HG02885 (cell line): ENCODE measurements around the gene ABCA13.
A peak's percentile ranks its signal among the peaks of the same experiment; 100 is the strongest.

ENCODE experiments used
- ATAC-seq: cut with Tn5 transposase; IDR thresholded peaks from one replicate; pipeline ENCODE4 v1.9.1; 2021; ENCODE audit warnings: mild to moderate bottlenecking; ENCODE audit not compliant: unreplicated experiment, poor library complexity

ABCA13 gene

GRCh38 chr7:48350515-48350914 lies 179.3 kb downstream of the ABCA13 start:
- ATAC-seq, result no peak

GRCh38 chr7:48351900-48352299 lies 180.6 kb downstream of the ABCA13 start:
- ATAC-seq, result no peak

DNA sequence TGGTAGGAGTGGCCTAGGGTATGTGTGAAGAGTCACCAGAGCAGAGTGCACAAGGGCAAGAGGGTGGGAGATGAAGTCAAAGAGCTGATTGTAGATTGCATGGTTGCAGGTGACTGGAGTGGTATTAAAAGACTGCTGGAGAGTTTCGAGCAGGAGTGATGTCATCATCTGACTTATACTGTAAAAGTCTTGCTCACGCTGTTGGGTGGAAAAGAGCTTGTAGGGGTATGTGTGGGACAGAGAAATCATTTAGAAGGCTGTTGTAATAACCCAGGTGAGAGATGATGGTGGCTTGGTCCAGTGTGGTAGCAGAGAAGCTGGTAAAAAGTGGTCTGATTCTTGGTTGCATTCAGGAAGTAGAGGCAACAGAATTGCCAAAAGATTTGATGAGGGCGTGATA lies 184.1 kb downstream of the ABCA13 start:
- ATAC-seq, result no peak

GRCh38 chr7:48360574-48360973 lies 189.3 kb downstream of the ABCA13 start:
- no peak for ATAC-seq

DNA sequence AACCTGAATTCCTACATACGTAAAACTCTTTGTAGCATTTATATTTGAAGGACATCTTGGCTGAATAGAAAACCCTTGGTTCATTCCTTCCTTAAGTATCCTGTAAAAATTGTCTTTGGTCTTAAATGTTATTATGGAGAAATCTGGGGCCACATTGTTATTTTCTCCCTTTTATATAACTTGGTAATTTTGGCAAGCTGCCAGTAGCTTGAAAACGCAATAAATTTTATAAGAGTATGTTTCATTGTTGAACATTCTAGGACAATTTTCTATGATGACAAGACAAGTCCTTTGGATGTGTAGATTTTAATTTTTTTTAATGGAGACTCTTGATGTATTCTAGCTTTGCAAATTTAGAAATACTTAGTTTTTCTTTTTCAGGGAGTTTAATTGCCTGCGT lies 191.9 kb downstream of the ABCA13 start:
- no peak for ATAC-seq

- no peak for ATAC-seq
Observed at GRCh38 chr7:48365010-48365409, 193.8 kb downstream of the ABCA13 start.

GRCh38 chr7:48366096-48366495 lies 194.8 kb downstream of the ABCA13 start:
- no peak for ATAC-seq

DNA sequence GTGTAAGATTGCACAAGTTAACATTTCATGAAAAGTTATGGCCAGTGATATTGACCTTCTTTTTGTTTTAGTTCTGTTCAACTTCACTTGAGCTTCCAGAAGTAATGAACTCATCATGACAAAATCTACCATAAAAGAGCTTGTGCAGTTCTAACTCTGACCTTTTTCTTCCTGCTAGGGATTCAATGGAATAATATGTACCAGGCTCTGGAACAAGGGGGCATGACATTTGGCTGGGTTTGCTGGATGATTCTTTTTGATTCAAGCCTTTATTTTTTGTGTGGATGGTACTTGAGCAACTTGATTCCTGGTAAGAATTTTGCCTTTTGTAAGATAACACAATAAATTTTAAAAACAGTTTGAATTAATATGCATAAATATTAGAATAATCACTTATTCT lies 205.0 kb downstream of the ABCA13 start:
- no peak for ATAC-seq

DNA sequence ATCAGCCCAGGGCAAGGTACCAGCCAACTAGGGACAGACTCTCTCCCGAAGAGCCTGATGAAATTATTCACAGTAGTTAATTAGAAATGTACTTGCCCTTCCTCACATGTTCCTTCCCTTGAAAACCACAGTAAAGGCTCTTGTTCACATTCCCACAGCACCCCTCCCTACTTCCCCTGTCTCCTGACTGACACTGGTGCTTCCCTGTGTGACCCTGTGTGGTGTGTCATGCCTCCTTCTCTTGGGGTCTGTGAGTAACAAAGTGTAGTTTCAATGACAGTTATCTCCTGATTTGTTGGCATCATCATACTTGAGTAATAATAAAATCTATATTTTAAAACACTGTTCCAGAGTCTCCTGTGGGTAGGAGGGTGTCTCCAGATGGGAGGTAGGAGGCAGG lies 209.7 kb downstream of the ABCA13 start:
- no peak for ATAC-seq

- ATAC-seq, result no peak
Observed at GRCh38 chr7:48381571-48381970, 210.3 kb downstream of the ABCA13 start.

- ATAC-seq, result no peak
Observed at GRCh38 chr7:48384180-48384752, 213.0 kb downstream of the ABCA13 start.

- ATAC-seq, result no peak
Observed at GRCh38 chr7:48387932-48388331, 216.7 kb downstream of the ABCA13 start.

GRCh38 chr7:48388911-48389310 lies 217.7 kb downstream of the ABCA13 start:
- ATAC-seq, result no peak

DNA sequence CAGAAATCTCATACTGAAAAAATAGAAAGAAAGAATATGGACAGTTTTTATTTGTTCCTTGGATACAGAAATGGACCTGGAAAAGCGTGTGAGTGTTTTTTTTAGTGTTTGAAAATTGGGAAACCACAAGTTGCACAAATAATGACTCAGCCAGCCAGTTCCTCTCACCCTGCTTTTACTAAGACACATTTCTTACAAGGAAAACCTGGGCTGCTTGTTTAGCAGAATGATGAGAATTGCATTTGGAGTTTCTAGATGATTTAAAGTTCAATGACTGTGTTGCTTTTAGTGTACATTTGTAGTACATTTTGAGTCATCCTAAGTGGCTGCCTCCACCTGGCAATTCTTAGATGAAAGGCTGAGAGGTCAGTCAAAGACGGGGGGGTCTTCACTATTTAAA lies 218.7 kb downstream of the ABCA13 start:
- peak; percentile 63 for ATAC-seq

DNA sequence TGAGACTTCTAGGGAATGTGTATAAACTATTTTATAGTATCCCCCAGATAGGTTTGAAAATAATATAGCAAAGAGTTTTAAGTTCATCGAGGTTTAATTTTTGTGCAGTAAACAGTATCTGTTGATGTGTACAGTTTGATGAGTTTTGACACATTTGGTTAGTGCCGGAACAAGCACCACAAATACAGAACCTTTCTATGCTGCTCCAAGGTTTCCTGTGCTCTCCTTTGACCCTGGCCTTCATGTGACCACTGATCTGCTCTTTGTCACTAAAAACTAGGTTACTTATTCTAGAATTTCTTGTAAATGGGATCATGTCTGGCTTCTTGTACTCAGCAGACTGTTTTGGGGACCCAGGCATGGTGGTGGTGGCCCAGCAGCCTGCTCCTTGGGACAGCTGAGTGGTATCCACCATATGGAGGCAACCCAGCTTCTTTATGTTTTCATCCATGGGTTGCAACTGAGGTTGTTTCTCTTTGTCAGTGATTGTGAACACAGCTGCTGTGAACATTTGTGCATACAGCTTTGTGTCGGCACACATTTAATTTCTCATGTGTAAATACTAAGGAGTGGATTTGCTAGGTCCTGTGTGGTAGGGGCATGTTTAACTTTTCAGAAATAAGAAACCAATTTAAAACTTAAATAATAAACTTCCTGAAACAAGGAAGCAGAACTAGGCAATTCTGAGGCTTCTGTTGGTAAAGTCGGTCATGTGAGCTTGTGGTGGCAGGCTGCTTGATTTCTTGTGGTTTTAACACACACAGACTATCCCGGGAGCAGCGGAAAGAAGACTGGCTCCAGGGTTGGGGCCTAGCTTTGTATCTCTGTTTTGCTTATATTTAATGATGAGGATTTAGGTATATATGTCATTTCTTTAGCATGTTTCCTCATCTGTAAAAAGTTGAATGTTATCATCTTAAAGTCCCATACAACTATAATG lies 219.4 kb downstream of the ABCA13 start:
- ATAC-seq, result no peak

DNA sequence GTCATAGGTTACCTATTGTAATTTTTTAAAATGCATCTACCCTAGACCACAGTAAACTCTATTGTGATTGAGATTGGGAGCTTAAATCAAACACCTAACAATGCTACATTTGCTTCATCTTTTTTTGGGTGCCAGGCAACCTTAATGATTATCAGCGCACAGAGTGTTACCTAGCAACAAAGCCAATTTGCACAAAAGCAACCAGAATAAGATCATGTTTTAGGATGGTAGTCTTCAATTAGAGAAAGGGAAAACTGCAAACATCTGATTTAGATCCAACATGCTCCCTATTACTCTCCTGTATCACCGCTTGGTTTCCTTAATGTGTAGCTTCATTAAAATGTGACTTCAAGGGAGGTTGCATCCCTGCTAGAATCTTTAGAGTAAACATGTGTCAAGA lies 226.9 kb downstream of the ABCA13 start:
- no peak for ATAC-seq

- no peak for ATAC-seq
Observed at GRCh38 chr7:48402721-48403120, 231.5 kb downstream of the ABCA13 start.

GRCh38 chr7:48408731-48409130 lies 237.5 kb downstream of the ABCA13 start:
- ATAC-seq, result no peak

- ATAC-seq, result peak; percentile 57
Observed at GRCh38 chr7:48411619-48412018, 240.4 kb downstream of the ABCA13 start.

DNA sequence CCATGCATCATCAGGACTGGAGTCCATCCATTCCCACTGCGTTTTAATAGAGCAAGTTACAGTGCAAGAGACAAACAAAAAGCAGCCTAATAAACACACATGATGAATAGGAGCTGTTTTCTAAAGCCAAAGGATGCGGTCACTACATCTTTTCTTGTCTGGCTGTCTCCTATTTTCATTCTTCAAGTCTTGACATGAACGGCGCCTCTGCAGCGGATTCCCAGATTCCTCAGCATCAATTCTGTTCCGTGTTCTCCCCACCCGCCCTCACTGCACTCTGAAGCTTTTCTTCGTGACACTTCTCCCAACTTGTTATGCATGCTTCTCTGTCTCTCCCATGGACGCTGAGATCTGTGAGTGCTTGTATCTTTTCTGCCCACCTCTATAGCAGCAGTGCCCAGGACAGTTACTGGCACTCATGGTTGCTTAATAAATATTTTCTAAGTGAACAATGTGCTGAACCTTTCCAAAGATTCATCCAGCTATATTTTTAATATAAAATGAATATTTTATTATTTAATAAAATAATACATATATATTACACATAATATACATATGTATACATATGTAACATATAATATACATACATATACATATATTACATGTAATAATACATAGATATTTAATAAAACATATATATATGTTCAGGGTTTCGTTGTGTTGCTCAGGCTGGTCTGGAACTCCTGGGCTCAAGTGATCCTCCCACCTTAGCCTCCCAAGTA lies 242.9 kb downstream of the ABCA13 start:
- no peak for ATAC-seq

DNA sequence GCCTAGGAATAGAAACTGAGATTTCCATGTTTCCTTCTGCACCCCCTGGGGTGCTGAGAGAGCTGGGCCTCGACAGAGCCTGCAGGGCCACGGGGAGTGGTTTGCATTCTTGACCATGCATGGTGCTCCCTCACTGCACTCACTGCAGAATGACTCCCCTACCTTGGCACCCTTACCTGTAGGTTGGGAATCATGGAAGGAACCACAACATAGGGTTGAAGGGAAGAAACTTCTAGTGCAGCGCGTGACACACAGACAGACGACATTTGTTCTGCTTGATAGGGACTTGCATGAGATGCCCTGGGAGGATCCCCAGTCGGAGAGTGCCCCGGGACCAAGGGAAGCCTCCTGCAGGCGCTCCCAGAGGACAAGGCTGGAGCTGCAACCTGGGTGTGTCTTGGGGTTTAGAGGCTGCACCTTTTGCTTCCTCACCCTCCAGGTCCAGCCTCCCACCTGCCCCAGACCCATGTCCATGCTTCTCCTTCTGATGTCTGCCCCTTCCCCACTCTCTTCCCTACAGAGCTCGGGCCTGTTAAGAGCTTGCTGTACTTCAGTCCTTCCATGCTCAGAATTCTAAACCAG lies 245.2 kb downstream of the ABCA13 start:
- ATAC-seq, result no peak
